RWPE2 (cell line): ENCODE results near the gene CHMP4B.

Source experiments
- ATAC-seq: fragments of 200-7000 bp; cut with Tn5 transposase; 3 replicates; pipeline ENCODE4 v1.9.1; 2021; ENCODE audit warnings: low read depth
- DNase-seq: peaks from one replicate; pipeline ENCODE4 v3.0.0-alpha.2; 2020; ENCODE audit warnings: low spot score
- H3K27ac ChIP-seq: fragments of 450-650 bp; 2 replicates; pipeline ENCODE4 v1.5.1; 2017; ENCODE audit warnings: mild to moderate bottlenecking; ENCODE audit not compliant: poor library complexity, severe bottlenecking
- H3K27me3 ChIP-seq: fragments of 250-450 bp; sonication (Bioruptor Pico); 2 replicates; pipeline ENCODE4 v1.5.1; 2021; ENCODE audit warnings: mild to moderate bottlenecking, moderate library complexity; ENCODE audit not compliant: insufficient read depth, poor library complexity, severe bottlenecking
- H3K36me3 ChIP-seq: fragments of 250-450 bp; sonication (Bioruptor Pico); 2 replicates; pipeline ENCODE4 v1.5.1; 2020; ENCODE audit warnings: low read depth, mild to moderate bottlenecking, moderate library complexity
- H3K4me1 ChIP-seq: fragments of 250-450 bp; sonication (Bioruptor Pico); 2 replicates; pipeline ENCODE4 v1.5.1; 2021; ENCODE audit warnings: mild to moderate bottlenecking, moderate library complexity; ENCODE audit not compliant: insufficient read depth, poor library complexity, severe bottlenecking
- H3K4me3 ChIP-seq: fragments of 250-450 bp; sonication (Bioruptor Pico); 2 replicates; pipeline ENCODE4 v1.5.1; 2021; ENCODE audit warnings: mild to moderate bottlenecking, moderate library complexity; ENCODE audit not compliant: severe bottlenecking
- H3K9me3 ChIP-seq: fragments of 250-450 bp; sonication (Bioruptor Pico); 2 replicates; pipeline ENCODE4 v1.5.1; 2021; ENCODE audit warnings: mild to moderate bottlenecking, moderate library complexity; ENCODE audit not compliant: severe bottlenecking
- CTCF ChIP-seq: fragments of 450-650 bp; IDR thresholded peaks from one replicate; pipeline ENCODE4 v1.5.1; 2017; ENCODE audit warnings: mild to moderate bottlenecking, moderate library complexity; ENCODE audit not compliant: poor library complexity, severe bottlenecking

The CHMP4B gene

GRCh38 chr20:33783256-33783655 lies 27.9 kb upstream of the CHMP4B start:
- no peaks in the 10 kb centered on the region for H3K27me3 ChIP-seq
- no peak overlapping the region for H3K27ac ChIP-seq
- no peak for TF ChIP-seq CTCF
- no peak overlapping the region for H3K4me3 ChIP-seq
- no peak for ATAC-seq
- peaks cover 6% of the 10 kb centered on the region for H3K4me1 ChIP-seq
- H3K9me3 ChIP-seq, result no peaks in the 10 kb centered on the region
- peak; percentile 75 for DNase-seq
- no peaks in the 10 kb centered on the region for H3K36me3 ChIP-seq

- DNase-seq (no peak), ATAC-seq (no peak)
- Histone ChIP-seq H3K4me1 (peaks cover under 1% of the 10 kb centered on the region), H3K27me3 (no peaks in the 10 kb centered on the region), H3K27ac (no peak overlapping the region), H3K9me3 (no peaks in the 10 kb centered on the region), H3K36me3 (no peaks in the 10 kb centered on the region), H3K4me3 (no peak overlapping the region)
- no peak for TF ChIP-seq CTCF
These were observed 27.3 kb upstream of the CHMP4B start for GRCh38 chr20:33783818-33784217.

GRCh38 chr20:33784225-33784624 lies 26.9 kb upstream of the CHMP4B start:
- ATAC-seq (no peak), DNase-seq (peak; percentile 52)
- TF ChIP-seq CTCF, result no peak
- Histone ChIP-seq H3K4me3 (no peak overlapping the region), H3K9me3 (no peaks in the 10 kb centered on the region), H3K36me3 (no peaks in the 10 kb centered on the region), H3K27ac (no peak overlapping the region), H3K27me3 (no peaks in the 10 kb centered on the region), H3K4me1 (peaks cover 3% of the 10 kb centered on the region)

- Histone ChIP-seq H3K36me3 (no peaks in the 10 kb centered on the region), H3K27ac (no peak overlapping the region), H3K27me3 (no peaks in the 10 kb centered on the region), H3K4me3 (no peak overlapping the region), H3K4me1 (peaks cover 14% of the 10 kb centered on the region), H3K9me3 (no peaks in the 10 kb centered on the region)
- TF ChIP-seq CTCF, result no peak
- ATAC-seq, result no peak
- peak; percentile 29 for DNase-seq
These were observed 25.6 kb upstream of the CHMP4B start for GRCh38 chr20:33785503-33785902.

GRCh38 chr20:33787253-33787891 lies 23.8 kb upstream of the CHMP4B start:
- no peak for ATAC-seq
- no peak overlapping the region for H3K27ac ChIP-seq
- peaks cover 15% of the 10 kb centered on the region for H3K4me1 ChIP-seq
- TF ChIP-seq CTCF, result no peak
- DNase-seq, result peak; percentile 61
- H3K4me3 ChIP-seq, result no peak overlapping the region
- H3K27me3 ChIP-seq, result no peaks in the 10 kb centered on the region
- H3K36me3 ChIP-seq, result no peaks in the 10 kb centered on the region
- no peaks in the 10 kb centered on the region for H3K9me3 ChIP-seq
